IMR-90 (cell line): Measurements from ENCODE around the gene NRP2. TPM values are rescaled to one million over a fixed set of nuclear protein-coding genes. Genes with fewer than 3 reads are reported as not detected.

Experiments
- ATAC-seq: fragments of 200-7000 bp; cut with Tn5 transposase; 2 replicates; pipeline ENCODE4 v1.9.1; 2020; ENCODE audit warnings: low read depth, mild to moderate bottlenecking, moderate library complexity
- BruUV-seq: library from RNA; stranded (reverse); fragments of 400-500 nt; replicated peaks from 2 replicates; lab custom pipeline; 2021; lab: Mats Ljungman, UMichigan
- CTCF ChIA-PET: fragments of 300-600 bp; formaldehyde crosslinking; extraction: SDS; loops from one replicate; lab custom pipeline; 2021; ENCODE audit warnings: antibody characterized with exemption; lab: Yijun Ruan, JAX
- POLR2A ChIA-PET: fragments of 300-600 bp; sonication (Branson Sonifier 250); formaldehyde crosslinking; loops from one replicate; lab custom pipeline; 2022; ENCODE audit warnings: antibody characterized with exemption; ENCODE audit not compliant: unreplicated experiment; lab: Charles Lee
- DNase-seq: peaks from one replicate; pipeline ENCODE4 v3.0.0; 2013
- H2AFZ ChIP-seq: replicated peaks from 2 replicates; pipeline ENCODE3; 2013; ENCODE audit warnings: low read length, mild to moderate bottlenecking; ENCODE audit not compliant: poor library complexity
- H2AK5ac ChIP-seq: 2 replicates; pipeline ENCODE4 v1.6.1; 2013; ENCODE audit warnings: low read depth, low read length, inconsistent platforms
- H2AK9ac ChIP-seq: replicated peaks from 2 replicates; pipeline ENCODE3; 2013; ENCODE audit warnings: mild to moderate bottlenecking, low read depth, low read length, moderate library complexity; ENCODE audit not compliant: poor library complexity
- H2BK120ac ChIP-seq: 2 replicates; pipeline ENCODE4 v1.6.1; 2013; ENCODE audit warnings: low read depth, low read length, inconsistent platforms
- H2BK15ac ChIP-seq: 3 replicates; pipeline ENCODE4 v1.6.1; 2013; ENCODE audit warnings: low read depth, low read length, inconsistent platforms
- H2BK20ac ChIP-seq: 2 replicates; pipeline ENCODE4 v1.6.1; 2013; ENCODE audit warnings: low read depth, mild to moderate bottlenecking, inconsistent platforms, low read length, moderate library complexity
- H2BK5ac ChIP-seq: 2 replicates; pipeline ENCODE4 v1.6.1; 2013; ENCODE audit warnings: mild to moderate bottlenecking, low read depth, low read length, inconsistent platforms; ENCODE audit not compliant: poor library complexity, severe bottlenecking
- H3K14ac ChIP-seq: replicated peaks from 2 replicates; pipeline ENCODE4 v1.6.1; 2013; ENCODE audit warnings: low read depth, low read length, inconsistent platforms
- H3K18ac ChIP-seq: 2 replicates; pipeline ENCODE4 v1.6.1; 2013; ENCODE audit warnings: low read depth, low read length, control low read depth
- H3K23ac ChIP-seq: 2 replicates; pipeline ENCODE4 v1.6.1; 2013; ENCODE audit warnings: low read depth, low read length, inconsistent platforms
- H3K27ac ChIP-seq: 2 replicates; pipeline ENCODE4 v1.5.1; 2013; ENCODE audit warnings: mild to moderate bottlenecking, control low read depth, low read length; ENCODE audit not compliant: insufficient read depth
- H3K27me3 ChIP-seq: 2 replicates; pipeline ENCODE4 v1.6.1; 2013; ENCODE audit warnings: low read length; ENCODE audit not compliant: control insufficient read depth, insufficient read depth
- H3K36me3 ChIP-seq: 2 replicates; pipeline ENCODE4 v1.6.1; 2013; ENCODE audit warnings: low read length, mixed read lengths; ENCODE audit not compliant: control insufficient read depth, insufficient read depth
- H3K4ac ChIP-seq: 2 replicates; pipeline ENCODE4 v1.6.1; 2013; ENCODE audit warnings: low read depth, low read length, inconsistent platforms
- H3K4me1 ChIP-seq: 2 replicates; pipeline ENCODE4 v1.6.1; 2013; ENCODE audit warnings: low read length, mixed read lengths; ENCODE audit not compliant: control insufficient read depth, insufficient read depth
- H3K4me2 ChIP-seq: 2 replicates; pipeline ENCODE4 v1.6.1; 2013; ENCODE audit warnings: low read depth, mild to moderate bottlenecking, control low read depth, low read length, moderate library complexity
- H3K4me3 ChIP-seq: 2 replicates; pipeline ENCODE4 v1.5.1; 2013; ENCODE audit warnings: low read depth, mild to moderate bottlenecking, control low read depth, low read length, moderate library complexity; ENCODE audit not compliant: insufficient read depth
- H3K56ac ChIP-seq: 2 replicates; pipeline ENCODE4 v1.6.1; 2013; ENCODE audit warnings: low read length, inconsistent platforms; ENCODE audit not compliant: insufficient read depth; ENCODE audit errors: extremely low read depth
- H3K79me1 ChIP-seq, 2 experiments: 2 replicates each; pipeline ENCODE4 v1.6.1; 2013; ENCODE audit warnings: low read length in 2 of 2, inconsistent platforms in 1 of 2, low read depth in 1 of 2
- H3K9ac ChIP-seq: 2 replicates; pipeline ENCODE4 v1.6.1; 2013; ENCODE audit warnings: low read depth, low read length, control low read depth
- H3K9me1 ChIP-seq: 2 replicates; pipeline ENCODE4 v1.6.1; 2013; ENCODE audit warnings: low read length, inconsistent platforms; ENCODE audit not compliant: insufficient read depth
- H3K9me3 ChIP-seq: 2 replicates; pipeline ENCODE4 v1.6.1; 2013; ENCODE audit warnings: low read length; ENCODE audit not compliant: control insufficient read depth, insufficient read depth
- H4K20me1 ChIP-seq: 2 replicates; pipeline ENCODE4 v1.6.1; 2013; ENCODE audit warnings: low read length, inconsistent platforms; ENCODE audit not compliant: insufficient read depth
- H4K5ac ChIP-seq: 2 replicates; pipeline ENCODE4 v1.6.1; 2013; ENCODE audit warnings: mild to moderate bottlenecking, low read depth, low read length, control low read depth
- H4K8ac ChIP-seq, 2 experiments: 2 replicates each; pipeline ENCODE4 v1.6.1; 2013; ENCODE audit warnings: low read depth in 2 of 2, low read length in 2 of 2, control low read depth in 1 of 2, inconsistent platforms in 1 of 2
- H4K91ac ChIP-seq: 2 replicates; pipeline ENCODE4 v1.6.1; 2013; ENCODE audit warnings: low read depth, low read length, inconsistent platforms; ENCODE audit not compliant: insufficient read depth
- BHLHE40 ChIP-seq: fragments of 150-350 bp; IDR thresholded peaks from 2 replicates; pipeline ENCODE4 v1.6.1; 2016; ENCODE audit warnings: mild to moderate bottlenecking, low read depth, low read length
- CEBPB ChIP-seq: IDR thresholded peaks from 2 replicates; pipeline ENCODE4 v1.6.1; 2012; ENCODE audit warnings: low read depth, low read length, improper control_type of control experiment
- CHD1 ChIP-seq: IDR thresholded peaks from 2 replicates; pipeline ENCODE4 v1.6.1; 2012; ENCODE audit warnings: low read depth, low read length, improper control_type of control experiment
- CTCF ChIP-seq: conservative IDR thresholded peaks from 2 replicates; pipeline ENCODE4 v1.5.1; 2012; ENCODE audit warnings: mild to moderate bottlenecking, low read depth, low read length, improper control_type of control experiment
- FOS ChIP-seq: fragments of 150-350 bp; IDR thresholded peaks from 2 replicates; pipeline ENCODE4 v1.6.1; 2016; ENCODE audit warnings: low read depth, low read length
- MAFK ChIP-seq: IDR thresholded peaks from 2 replicates; pipeline ENCODE4 v1.6.1; 2012; ENCODE audit warnings: low read depth, low read length, improper control_type of control experiment
- MAZ ChIP-seq: IDR thresholded peaks from 2 replicates; pipeline ENCODE4 v1.6.1; 2012; ENCODE audit warnings: low read depth, mild to moderate bottlenecking, low read length, improper control_type of control experiment, moderate library complexity, borderline replicate concordance
- MXI1 ChIP-seq: IDR thresholded peaks from 2 replicates; pipeline ENCODE4 v1.6.1; 2012; ENCODE audit warnings: low read depth, mild to moderate bottlenecking, low read length, moderate library complexity, borderline replicate concordance
- NFE2L2 ChIP-seq: fragments of 150-350 bp; IDR thresholded peaks from 2 replicates; pipeline ENCODE4 v1.6.1; 2016; ENCODE audit warnings: low read depth, mild to moderate bottlenecking, low read length
- POLR2A ChIP-seq: IDR thresholded peaks from 2 replicates; pipeline ENCODE4 v1.6.1; 2012; ENCODE audit warnings: mild to moderate bottlenecking, low read depth, low read length
- RAD21 ChIP-seq: IDR thresholded peaks from 2 replicates; pipeline ENCODE4 v1.6.1; 2012; ENCODE audit warnings: low read length, improper control_type of control experiment
- RCOR1 ChIP-seq: IDR thresholded peaks from 2 replicates; pipeline ENCODE4 v1.6.1; 2012; ENCODE audit warnings: mild to moderate bottlenecking, low read length, improper control_type of control experiment; ENCODE audit not compliant: insufficient replicate concordance
- RFX5 ChIP-seq: IDR thresholded peaks from 2 replicates; pipeline ENCODE4 v1.8.0; 2012; ENCODE audit warnings: low read depth, mild to moderate bottlenecking, low read length, moderate library complexity
- SMC3 ChIP-seq: fragments of 150-350 bp; IDR thresholded peaks from 2 replicates; pipeline ENCODE4 v1.6.1; 2016; ENCODE audit warnings: low read depth, mild to moderate bottlenecking, antibody characterized with exemption, low read length, moderate library complexity
- WGBS, 2 experiments: methylation state at CpG; one replicate each; pipeline versions ENCODE4 v1.1.5 to v1.1.7; 2013; ENCODE audit warnings: missing lambda C conversion rate in 2 of 2; ENCODE audit not compliant: insufficient read length in 1 of 2; ENCODE audit errors: extremely low coverage in 2 of 2; 5-methylcytosine and 5-hydroxymethylcytosine counted together
- dilution Hi-C: fragments of 300-500 bp; cut with HindIII; formaldehyde crosslinking; loops from one replicate; pipeline ENCODE4 v1.14.3; 2018; ENCODE audit warnings: low sequenced_read_pairs; ENCODE audit not compliant: unreplicated experiment
- in situ Hi-C: fragments of 300-500 bp; cut with MboI; formaldehyde crosslinking; loops from 3 replicates; pipeline ENCODE4 v1.14.3; 2019; ENCODE audit warnings: low sequenced_read_pairs, inconsistent platforms, mixed read lengths
- intact Hi-C: fragments of 100-400 bp; cut with micrococcal nuclease; formaldehyde crosslinking; loops from 2 replicates; pipeline ENCODE4 v1.10.0; 2022
- polyA plus RNA-seq, 3 experiments: library from polyadenylated mRNA; depleted of rRNA; stranded (reverse); fragments of >200 nt; gene quantifications; 2 replicates each; pipeline ENCODE4 v1.2.3, GENCODE V29; 2012; ENCODE audit warnings: low replicate concordance in 1 of 3
- total RNA-seq: library from RNA; depleted of rRNA; stranded (reverse); fragments of >200 nt; gene quantifications from 2 replicates; pipeline ENCODE4 v1.2.3, GENCODE V29; 2012
- TF ChIP-seq, protein P1 (sequence below): fragments of 150-350 bp; IDR thresholded peaks from 2 replicates; pipeline ENCODE4 v1.6.1; 2017; ENCODE audit warnings: mild to moderate bottlenecking, antibody characterized with exemption, low read length, low read depth
- TF ChIP-seq, protein P2 (sequence below): fragments of 150-350 bp; IDR thresholded peaks from 2 replicates; pipeline ENCODE4 v1.6.1; 2016; ENCODE audit warnings: low read depth, mild to moderate bottlenecking, low read length, moderate library complexity, borderline replicate concordance

The NRP2 gene
- total and polyA plus RNA-seq, 2 of the 4 experiments (the other 2 are of a cell fraction) = 46.4 to 51.3 TPM

GRCh38 chr2:205796805-205797313, 114.6 kb downstream of the NRP2 start:
- peaks cover 21% of the 10 kb centered on the region for H3K4me1 ChIP-seq
- ChIA-PET POLR2A (no interaction called here), CTCF (no interaction called here)
- dilution Hi-C loops = no loop called here
- TF ChIP-seq MXI1 (no peak), POLR2A (no peak), MAZ (no peak), RCOR1 (no peak), FOS (no peak), CEBPB (no peak), SMC3 (no peak), MAFK (no peak), BHLHE40 (no peak), RAD21 (no peak), RFX5 (no peak), NFE2L2 (no peak), CHD1 (no peak), CTCF (no peak)
- TF ChIP-seq, protein P1, sequence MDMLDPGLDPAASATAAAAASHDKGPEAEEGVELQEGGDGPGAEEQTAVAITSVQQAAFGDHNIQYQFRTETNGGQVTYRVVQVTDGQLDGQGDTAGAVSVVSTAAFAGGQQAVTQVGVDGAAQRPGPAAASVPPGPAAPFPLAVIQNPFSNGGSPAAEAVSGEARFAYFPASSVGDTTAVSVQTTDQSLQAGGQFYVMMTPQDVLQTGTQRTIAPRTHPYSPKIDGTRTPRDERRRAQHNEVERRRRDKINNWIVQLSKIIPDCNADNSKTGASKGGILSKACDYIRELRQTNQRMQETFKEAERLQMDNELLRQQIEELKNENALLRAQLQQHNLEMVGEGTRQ = no peak
- TF ChIP-seq, protein P2, sequence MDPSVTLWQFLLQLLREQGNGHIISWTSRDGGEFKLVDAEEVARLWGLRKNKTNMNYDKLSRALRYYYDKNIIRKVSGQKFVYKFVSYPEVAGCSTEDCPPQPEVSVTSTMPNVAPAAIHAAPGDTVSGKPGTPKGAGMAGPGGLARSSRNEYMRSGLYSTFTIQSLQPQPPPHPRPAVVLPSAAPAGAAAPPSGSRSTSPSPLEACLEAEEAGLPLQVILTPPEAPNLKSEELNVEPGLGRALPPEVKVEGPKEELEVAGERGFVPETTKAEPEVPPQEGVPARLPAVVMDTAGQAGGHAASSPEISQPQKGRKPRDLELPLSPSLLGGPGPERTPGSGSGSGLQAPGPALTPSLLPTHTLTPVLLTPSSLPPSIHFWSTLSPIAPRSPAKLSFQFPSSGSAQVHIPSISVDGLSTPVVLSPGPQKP = no peak
- intact Hi-C loops = no loop called here
- H3K18ac ChIP-seq = peak overlapping the region; percentile 34; the same call in 1 of the 2 replicates
- WGBS, 2 experiments = 60% methylated on average over 1 of the region's 5 CpGs; no CpG with 5 or more reads in 1 of the 2 experiments
- H4K20me1 ChIP-seq = no peaks in the 10 kb centered on the region
- H3K4me2 ChIP-seq = no peak overlapping the region
- ATAC-seq (no peak), DNase-seq (no peak)
- no peak overlapping the region for H2AFZ ChIP-seq
- H3K4me3 ChIP-seq = no peak overlapping the region
- peaks cover 24% of the 10 kb centered on the region for H3K36me3 ChIP-seq
- peaks cover 12% of the 10 kb centered on the region for H3K9me3 ChIP-seq
- no peak overlapping the region for H3K56ac ChIP-seq
- no TSS peak for BruUV-seq
- H3K14ac ChIP-seq = no peak overlapping the region
- no peak overlapping the region for H3K23ac ChIP-seq
- no peak overlapping the region for H4K8ac ChIP-seq
- no peak overlapping the region for H2AK9ac ChIP-seq
- no peak overlapping the region for H3K9ac ChIP-seq
- no peaks in the 10 kb centered on the region for H3K27me3 ChIP-seq
- H2BK120ac ChIP-seq = no peak overlapping the region
- 0 out of 2 replicates have a peak overlapping the region, but pooled peaks have one; percentile 10 for H3K4ac ChIP-seq
- no peak overlapping the region for H2BK15ac ChIP-seq
- in situ Hi-C loops = no loop called here
- H2BK5ac ChIP-seq = no peak overlapping the region
- H2AK5ac ChIP-seq = no peak overlapping the region
- H2BK20ac ChIP-seq = no peak overlapping the region; the same call in 1 of the 2 replicates
- no peak overlapping the region for H3K27ac ChIP-seq
- no peaks in the 10 kb centered on the region for H3K79me1 ChIP-seq
- no peak overlapping the region; the same call in 1 of the 2 replicates for H4K5ac ChIP-seq
- no peak overlapping the region for H4K91ac ChIP-seq
- H3K9me1 ChIP-seq = peaks cover 21% of the 10 kb centered on the region
